Keratinocyte (primary cell): ENCODE data around the gene VARS1.

Experiments used
- CTCF ChIP-seq, 3 experiments: IDR thresholded peaks in 1 of 3; conservative IDR thresholded peaks in 1 of 3; optimal IDR thresholded peaks in 1 of 3; 2 replicates in 2 of 3; 3 replicates in 1 of 3; pipeline versions ENCODE3 to v1.5.1; 2011; ENCODE audit warnings: low read length in 3 of 3, mild to moderate bottlenecking in 3 of 3, moderate library complexity in 2 of 3, control low read depth in 1 of 3, inconsistent platforms in 1 of 3; ENCODE audit not compliant: insufficient read depth in 2 of 3; ENCODE audit errors: extremely low read depth in 1 of 3
- EZH2 ChIP-seq: IDR thresholded peaks from one replicate; pipeline ENCODE4 v1.6.1; 2012; ENCODE audit warnings: inconsistent platforms, mild to moderate bottlenecking, low read length, moderate library complexity

- TF ChIP-seq EZH2 (no peak), CTCF (optimal IDR thresholded peaks at IDR 0.05 in 1 of 3, IDR thresholded peaks at IDR 0.05 in 1 of 3, conservative IDR thresholded peaks at IDR 0.05 in 1 of 3; ENCODE audit: extremely low read depth in 1 of 3, insufficient read depth in 2 of 3, low read length in 3 of 3) (no peak)
Observed at GRCh38 chr6:31777667-31778050, 17.9 kb downstream of the VARS1 start.
